Osteoblast (primary cell): Measurements from ENCODE around the gene HSPA9. TPM values are rescaled to one million over a fixed set of nuclear protein-coding genes. Genes with fewer than 3 reads are reported as not detected.

ENCODE experiments used
- DNase-seq: peaks from one replicate; pipeline ENCODE4 v3.0.0; 2011; ENCODE audit warnings: low spot score, mixed read lengths; ENCODE audit not compliant: insufficient read length; ENCODE audit errors: missing footprints
- H2AFZ ChIP-seq: 2 replicates; pipeline ENCODE4 v1.6.0; 2011; ENCODE audit warnings: mild to moderate bottlenecking, low read length
- H3K27ac ChIP-seq: 2 replicates; pipeline ENCODE4 v1.5.1; 2011; ENCODE audit warnings: mild to moderate bottlenecking, low read depth, low read length, moderate library complexity
- H3K27me3 ChIP-seq: 2 replicates; pipeline ENCODE4 v1.6.0; 2012; ENCODE audit warnings: mild to moderate bottlenecking, control low read depth, inconsistent platforms, low read length, moderate library complexity; ENCODE audit not compliant: insufficient read depth
- H3K36me3 ChIP-seq: 2 replicates; pipeline ENCODE4 v1.5.1; 2011; ENCODE audit warnings: mild to moderate bottlenecking, low read length, control low read depth, moderate library complexity; ENCODE audit not compliant: insufficient read depth
- H3K4me1 ChIP-seq: 2 replicates; pipeline ENCODE4 v1.5.1; 2011; ENCODE audit warnings: mild to moderate bottlenecking, low read length, control low read depth, moderate library complexity; ENCODE audit not compliant: insufficient read depth
- H3K4me2 ChIP-seq: 2 replicates; pipeline ENCODE4 v1.6.0; 2011; ENCODE audit warnings: mild to moderate bottlenecking, low read length; ENCODE audit not compliant: insufficient read depth
- H3K4me3 ChIP-seq: fragments of 200-600 bp; sonication (generic); 3 replicates; pipeline ENCODE4 v1.5.1; 2012; ENCODE audit warnings: mild to moderate bottlenecking, low read length, inconsistent platforms; ENCODE audit not compliant: insufficient read depth
- H3K79me2 ChIP-seq: 2 replicates; pipeline ENCODE4 v1.6.0; 2012; ENCODE audit warnings: mild to moderate bottlenecking, low read length, control low read depth, inconsistent platforms; ENCODE audit not compliant: insufficient read depth
- H3K9me3 ChIP-seq: 2 replicates; pipeline ENCODE4 v1.5.1; 2011; ENCODE audit warnings: low read depth, low read length, control low read depth
- H4K20me1 ChIP-seq: 2 replicates; pipeline ENCODE4 v1.6.0; 2012; ENCODE audit warnings: mild to moderate bottlenecking, low read length, control low read depth; ENCODE audit not compliant: insufficient read depth
- CTCF ChIP-seq: IDR thresholded peaks from 2 replicates; pipeline ENCODE4 v1.5.1; 2011; ENCODE audit warnings: mild to moderate bottlenecking, low read depth, low read length, moderate library complexity; ENCODE audit errors: extremely low read depth
- small RNA-seq: library from RNA; depleted of rRNA; stranded (forward); fragments of <200 nt; gene quantifications from one replicate; pipeline ENCODE3, GENCODE V24; 2012
- total RNA-seq: library from RNA; depleted of rRNA; stranded (reverse); fragments of >200 nt; gene quantifications from 2 replicates; pipeline ENCODE4 v1.2.3, GENCODE V29; 2012

Gene HSPA9
- total RNA-seq, 1 donor: 624 TPM

GRCh38 chr5:138506370-138507306 lies 68.6 kb downstream of the HSPA9 start:
- DNase-seq: no peak
- TF ChIP-seq CTCF: no peak
- Histone ChIP-seq H3K36me3 (peaks cover 54% of the 10 kb centered on the region), H3K9me3 (no peaks in the 10 kb centered on the region), H3K27ac (no peak overlapping the region), H3K79me2 (peaks cover 6% of the 10 kb centered on the region), H3K27me3 (no peaks in the 10 kb centered on the region), H3K4me2 (no peak overlapping the region), H2AFZ (no peak overlapping the region), H4K20me1 (peaks cover 14% of the 10 kb centered on the region), H3K4me3 (no peak overlapping the region), H3K4me1 (peaks cover 14% of the 10 kb centered on the region)

- Histone ChIP-seq H2AFZ (no peak overlapping the region), H3K27ac (peak overlapping the region; percentile 46), H3K9me3 (no peaks in the 10 kb centered on the region), H3K79me2 (peaks cover 3% of the 10 kb centered on the region), H3K36me3 (peaks cover 39% of the 10 kb centered on the region), H3K4me3 (no peak overlapping the region), H4K20me1 (peaks cover 14% of the 10 kb centered on the region), H3K27me3 (no peaks in the 10 kb centered on the region), H3K4me1 (peaks cover 14% of the 10 kb centered on the region), H3K4me2 (no peak overlapping the region)
- no peak for TF ChIP-seq CTCF
- no peak for DNase-seq
Measured at GRCh38 chr5:138504799-138505198, 70.4 kb downstream of the HSPA9 start.

Small RNA genes lying within 50 kb of the gene (small RNA-seq; reads per million reads assigned to genes)
- gene RF00154 (10.4 reads per million, percentile 92 among the genes with 10 or more reads in this experiment), gene RF01210 (not detected), gene SNORD63 (1,013 reads per million, percentile 99 among the genes with 10 or more reads in this experiment)

Other genes with a start within 250 kb of the HSPA9 start
- gene CDC25C, start 243.6 kb downstream of the HSPA9 start, total RNA-seq: 1.8 TPM in 2 replicates
- gene FAM53C, start 237.1 kb downstream of the HSPA9 start, total RNA-seq: 39.8 and 43.8 TPM in 2 replicates
- gene KDM3B, start 222.7 kb downstream of the HSPA9 start, total RNA-seq: 48.3 and 53.2 TPM in 2 replicates
- gene REEP2, start 136.3 kb downstream of the HSPA9 start, total RNA-seq: 1.5 and 2.2 TPM in 2 replicates
- 2.2 and 2.7 TPM in 2 replicates for gene EGR1, start 109.9 kb downstream of the HSPA9 start, total RNA-seq
- 113 and 116 TPM in 2 replicates for gene ETF1, start 32.2 kb downstream of the HSPA9 start, total RNA-seq
- 432 and 448 TPM in 2 replicates for gene CTNNA1, start 178.0 kb upstream of the HSPA9 start, total RNA-seq